SK-N-SH treated with all-trans-retinoic acid at 6 μM for 48 hours (cell line): ENCODE results near the gene TEDC2.

Experiments used
- ATAC-seq: fragments of 200-7000 bp; cut with Tn5 transposase; 3 replicates; pipeline ENCODE4 v1.9.1; 2020; ENCODE audit warnings: mild to moderate bottlenecking, moderate library complexity
- ARNTL ChIP-seq: fragments of 450-650 bp; formaldehyde crosslinking; IDR thresholded peaks from 2 replicates; pipeline ENCODE4 v1.5.0; 2020; ENCODE audit warnings: low read depth, mild to moderate bottlenecking, moderate library complexity, borderline replicate concordance
- BACH2 ChIP-seq: fragments of 250-450 bp; sonication (Bioruptor Pico); IDR thresholded peaks from 2 replicates; pipeline ENCODE4 v1.9.0; 2021; ENCODE audit warnings: mild to moderate bottlenecking, borderline replicate concordance
- CSDC2 ChIP-seq: fragments of 250-450 bp; sonication (Bioruptor Pico); IDR thresholded peaks from 2 replicates; pipeline ENCODE4 v1.5.0; 2020; ENCODE audit warnings: mild to moderate bottlenecking, moderate library complexity
- ESRRG ChIP-seq: fragments of 250-450 bp; sonication (Bioruptor Pico); IDR thresholded peaks from 2 replicates; pipeline ENCODE4 v1.6.1; 2021; ENCODE audit warnings: mild to moderate bottlenecking
- GLIS3 ChIP-seq: fragments of 250-450 bp; sonication (Bioruptor Pico); IDR thresholded peaks from 2 replicates; pipeline ENCODE4 v1.5.0; 2020; ENCODE audit warnings: mild to moderate bottlenecking, moderate library complexity
- ISL1 ChIP-seq: fragments of 250-450 bp; sonication (Bioruptor Pico); IDR thresholded peaks from 2 replicates; pipeline ENCODE4 v2.1.2; 2022; ENCODE audit warnings: mild to moderate bottlenecking, moderate library complexity
- OSR1 ChIP-seq: fragments of 250-450 bp; sonication (Bioruptor Pico); IDR thresholded peaks from 2 replicates; pipeline ENCODE4 v1.8.0; 2022; ENCODE audit warnings: moderate library complexity, mild to moderate bottlenecking, inconsistent platforms
- PPARA ChIP-seq: fragments of 250-450 bp; sonication (Bioruptor Pico); IDR thresholded peaks from 2 replicates; pipeline ENCODE4 v1.5.0; 2020; ENCODE audit warnings: mild to moderate bottlenecking, borderline replicate concordance
- RARB ChIP-seq: fragments of 250-450 bp; sonication (Bioruptor Pico); IDR thresholded peaks from 2 replicates; pipeline ENCODE4 v1.8.0; 2021; ENCODE audit warnings: mild to moderate bottlenecking, moderate library complexity
- SNAI2 ChIP-seq: fragments of 250-450 bp; sonication (Bioruptor Pico); IDR thresholded peaks from 2 replicates; pipeline ENCODE4 v1.5.0; 2020; ENCODE audit warnings: mild to moderate bottlenecking, moderate library complexity
- TCF4 ChIP-seq: fragments of 250-450 bp; sonication (Bioruptor Pico); IDR thresholded peaks from 2 replicates; pipeline ENCODE4 v1.8.0; 2021; ENCODE audit warnings: mild to moderate bottlenecking, moderate library complexity, borderline replicate concordance
- ZFP3 ChIP-seq: fragments of 250-450 bp; sonication (Bioruptor Pico); IDR thresholded peaks from 2 replicates; pipeline ENCODE4 v1.5.0; 2020; ENCODE audit warnings: mild to moderate bottlenecking, moderate library complexity
- ZFP30 ChIP-seq: fragments of 450-650 bp; formaldehyde crosslinking; IDR thresholded peaks from 2 replicates; pipeline ENCODE4 v1.5.0; 2022; ENCODE audit warnings: mild to moderate bottlenecking, moderate library complexity
- ZNF565 ChIP-seq: fragments of 450-650 bp; formaldehyde crosslinking; conservative IDR thresholded peaks from 2 replicates; pipeline ENCODE4 v1.5.0; 2020; ENCODE audit warnings: low read depth, mild to moderate bottlenecking, moderate library complexity
- ZNF70 ChIP-seq: fragments of 450-650 bp; formaldehyde crosslinking; IDR thresholded peaks from 2 replicates; pipeline ENCODE4 v1.5.0; 2020; ENCODE audit warnings: mild to moderate bottlenecking, moderate library complexity
- ZNF8 ChIP-seq: fragments of 450-650 bp; formaldehyde crosslinking; IDR thresholded peaks from 2 replicates; pipeline ENCODE4 v1.5.0; 2020; ENCODE audit warnings: mild to moderate bottlenecking, moderate library complexity
- TF ChIP-seq, protein P1 (sequence below): fragments of 250-450 bp; sonication (Bioruptor Pico); IDR thresholded peaks from 2 replicates; pipeline ENCODE4 v1.8.0; 2021; ENCODE audit warnings: low read depth, mild to moderate bottlenecking, moderate library complexity, borderline replicate concordance
- TF ChIP-seq, protein P2 (sequence below): fragments of 250-450 bp; sonication (Bioruptor Pico); IDR thresholded peaks from 2 replicates; pipeline ENCODE4 v1.5.0; 2020; ENCODE audit warnings: mild to moderate bottlenecking, moderate library complexity

TEDC2 gene

DNA sequence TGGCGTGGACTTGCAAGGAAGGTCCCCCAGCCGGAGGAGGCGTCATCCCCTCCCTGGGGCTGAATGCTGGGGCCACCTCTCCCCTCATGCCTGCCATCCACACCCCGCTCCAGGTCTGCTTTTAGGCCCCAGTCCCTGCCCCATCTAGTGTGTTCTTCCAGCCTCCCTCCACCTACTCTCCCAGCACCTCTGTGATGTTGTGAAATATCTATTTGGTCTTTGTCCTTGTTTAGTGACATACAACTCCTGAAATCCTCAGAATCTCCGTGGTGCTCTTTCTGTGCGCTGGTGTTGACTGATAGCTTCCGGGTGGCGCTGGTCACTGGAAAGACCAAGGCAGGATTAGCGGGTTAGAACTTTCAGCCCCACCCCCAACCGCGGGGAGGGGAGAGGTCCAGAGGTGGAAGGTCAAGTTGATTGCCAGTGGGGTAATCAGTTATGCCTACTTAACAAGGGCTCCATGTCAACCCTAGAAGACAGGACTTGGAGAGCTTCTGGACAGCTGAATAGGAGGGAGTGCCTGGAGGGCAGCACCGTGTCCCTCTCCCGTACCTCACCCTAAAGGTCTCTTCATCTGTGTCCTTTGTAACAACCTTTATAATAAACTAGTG is 25.1 kb downstream of the TEDC2 start:
- TF ChIP-seq, protein P1, sequence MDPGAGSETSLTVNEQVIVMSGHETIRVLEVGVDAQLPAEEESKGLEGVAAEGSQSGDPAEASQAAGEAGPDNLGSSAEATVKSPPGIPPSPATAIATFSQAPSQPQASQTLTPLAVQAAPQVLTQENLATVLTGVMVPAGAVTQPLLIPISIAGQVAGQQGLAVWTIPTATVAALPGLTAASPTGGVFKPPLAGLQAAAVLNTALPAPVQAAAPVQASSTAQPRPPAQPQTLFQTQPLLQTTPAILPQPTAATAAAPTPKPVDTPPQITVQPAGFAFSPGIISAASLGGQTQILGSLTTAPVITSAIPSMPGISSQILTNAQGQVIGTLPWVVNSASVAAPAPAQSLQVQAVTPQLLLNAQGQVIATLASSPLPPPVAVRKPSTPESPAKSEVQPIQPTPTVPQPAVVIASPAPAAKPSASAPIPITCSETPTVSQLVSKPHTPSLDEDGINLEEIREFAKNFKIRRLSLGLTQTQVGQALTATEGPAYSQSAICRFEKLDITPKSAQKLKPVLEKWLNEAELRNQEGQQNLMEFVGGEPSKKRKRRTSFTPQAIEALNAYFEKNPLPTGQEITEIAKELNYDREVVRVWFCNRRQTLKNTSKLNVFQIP (CRISPR knock-in tag): no peak
- TF ChIP-seq TCF4 (CRISPR knock-in tag): no peak
- TF ChIP-seq CSDC2: no peak
- TF ChIP-seq ISL1 (CRISPR knock-in tag): no peak
- no peak for TF ChIP-seq SNAI2
- TF ChIP-seq PPARA (CRISPR knock-in tag): no peak
- no peak for TF ChIP-seq BACH2 (CRISPR knock-in tag)
- TF ChIP-seq ZNF70 (CRISPR knock-in tag): no peak
- no peak for TF ChIP-seq GLIS3
- TF ChIP-seq ZFP3: no peak
- ATAC-seq: no peak

DNA sequence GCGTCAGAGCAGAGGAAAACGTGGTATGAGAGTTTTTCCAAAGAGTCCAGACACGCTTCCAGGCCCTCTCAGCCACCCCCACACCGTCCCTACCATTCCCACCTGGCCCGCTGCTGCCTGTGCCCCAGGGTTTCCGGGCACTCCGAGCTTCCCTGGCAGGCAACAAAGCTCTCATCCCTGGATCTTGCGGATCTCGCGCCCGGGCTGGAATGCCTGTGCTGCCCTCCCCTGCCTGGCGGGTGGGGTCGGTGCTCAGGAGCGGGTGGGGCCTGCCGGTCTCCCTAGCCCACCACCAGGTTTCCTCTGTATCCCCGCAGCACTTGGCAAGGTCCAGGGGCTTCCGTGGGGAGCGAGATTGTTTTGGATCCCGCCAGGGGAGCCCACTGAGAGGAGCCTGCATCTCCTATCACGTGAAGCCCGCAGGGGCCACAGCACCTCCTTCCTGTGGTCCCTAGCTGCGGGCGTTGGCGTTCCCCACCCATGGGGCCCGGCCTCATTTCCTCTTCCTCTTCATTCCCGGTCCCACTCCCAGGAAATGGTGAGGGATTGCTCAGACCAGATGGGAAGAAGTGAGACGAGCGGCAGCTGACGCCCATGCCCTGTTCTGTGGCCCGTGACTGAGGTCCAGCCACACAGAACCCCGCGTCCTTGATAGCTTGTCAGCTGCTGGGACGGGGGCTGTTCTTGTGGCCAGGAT is 26.1 kb downstream of the TEDC2 start:
- TF ChIP-seq ESRRG (CRISPR knock-in tag) (no peak), RARB (CRISPR knock-in tag) (no peak), PPARA (CRISPR knock-in tag) (no peak), ZNF565 (CRISPR knock-in tag) (no peak)
- TF ChIP-seq, protein P2, sequence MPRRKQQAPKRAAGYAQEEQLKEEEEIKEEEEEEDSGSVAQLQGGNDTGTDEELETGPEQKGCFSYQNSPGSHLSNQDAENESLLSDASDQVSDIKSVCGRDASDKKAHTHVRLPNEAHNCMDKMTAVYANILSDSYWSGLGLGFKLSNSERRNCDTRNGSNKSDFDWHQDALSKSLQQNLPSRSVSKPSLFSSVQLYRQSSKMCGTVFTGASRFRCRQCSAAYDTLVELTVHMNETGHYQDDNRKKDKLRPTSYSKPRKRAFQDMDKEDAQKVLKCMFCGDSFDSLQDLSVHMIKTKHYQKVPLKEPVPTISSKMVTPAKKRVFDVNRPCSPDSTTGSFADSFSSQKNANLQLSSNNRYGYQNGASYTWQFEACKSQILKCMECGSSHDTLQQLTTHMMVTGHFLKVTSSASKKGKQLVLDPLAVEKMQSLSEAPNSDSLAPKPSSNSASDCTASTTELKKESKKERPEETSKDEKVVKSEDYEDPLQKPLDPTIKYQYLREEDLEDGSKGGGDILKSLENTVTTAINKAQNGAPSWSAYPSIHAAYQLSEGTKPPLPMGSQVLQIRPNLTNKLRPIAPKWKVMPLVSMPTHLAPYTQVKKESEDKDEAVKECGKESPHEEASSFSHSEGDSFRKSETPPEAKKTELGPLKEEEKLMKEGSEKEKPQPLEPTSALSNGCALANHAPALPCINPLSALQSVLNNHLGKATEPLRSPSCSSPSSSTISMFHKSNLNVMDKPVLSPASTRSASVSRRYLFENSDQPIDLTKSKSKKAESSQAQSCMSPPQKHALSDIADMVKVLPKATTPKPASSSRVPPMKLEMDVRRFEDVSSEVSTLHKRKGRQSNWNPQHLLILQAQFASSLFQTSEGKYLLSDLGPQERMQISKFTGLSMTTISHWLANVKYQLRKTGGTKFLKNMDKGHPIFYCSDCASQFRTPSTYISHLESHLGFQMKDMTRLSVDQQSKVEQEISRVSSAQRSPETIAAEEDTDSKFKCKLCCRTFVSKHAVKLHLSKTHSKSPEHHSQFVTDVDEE (CRISPR knock-in tag): no peak
- ATAC-seq: no peak

DNA sequence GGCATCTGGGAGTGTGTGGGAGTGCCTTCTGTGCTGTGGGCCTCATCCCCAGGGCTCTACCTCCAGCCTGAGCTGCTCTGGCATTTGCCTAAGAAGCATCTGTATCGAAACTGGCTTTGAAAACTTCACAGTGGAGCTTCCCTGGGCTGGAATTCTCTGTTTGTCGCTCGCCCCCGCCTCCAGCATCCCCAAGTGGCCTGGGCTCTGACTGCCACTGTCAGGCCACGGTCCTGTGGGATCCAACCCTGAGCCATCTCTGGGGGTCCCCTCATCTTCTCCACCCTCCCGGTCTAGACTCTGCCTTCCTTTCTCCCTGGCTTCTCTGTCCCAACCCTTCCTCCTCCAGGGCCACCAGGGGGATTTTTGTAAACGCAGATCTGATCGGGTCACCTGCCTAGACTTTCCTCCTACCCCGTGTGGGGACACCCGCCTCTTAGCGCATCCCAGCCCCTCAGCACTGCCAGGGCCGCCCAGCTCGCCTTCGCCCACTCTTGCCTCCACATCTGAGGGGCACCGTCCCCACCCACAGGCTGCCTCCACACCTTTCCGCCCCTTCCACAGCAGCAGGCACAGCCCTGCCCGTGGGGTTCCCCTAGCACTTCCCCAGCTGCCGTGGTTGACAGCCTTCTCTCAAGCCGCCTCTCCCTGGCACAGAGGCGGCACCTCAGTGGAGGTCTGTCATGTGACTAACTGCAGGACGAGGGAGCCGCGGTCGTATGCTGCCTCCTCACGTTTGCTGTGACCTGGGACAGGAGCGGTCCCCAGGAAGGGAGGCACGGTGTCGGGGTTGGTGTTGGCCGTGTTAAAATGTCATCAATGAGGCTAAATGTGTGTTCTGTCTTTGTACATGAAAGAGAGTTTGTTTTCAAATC is 27.0 kb downstream of the TEDC2 start:
- TF ChIP-seq OSR1 (CRISPR knock-in tag) (no peak), ESRRG (CRISPR knock-in tag) (no peak), ZNF70 (CRISPR knock-in tag) (no peak), ARNTL (CRISPR knock-in tag) (no peak)
- TF ChIP-seq, protein P2 (CRISPR knock-in tag): no peak
- TF ChIP-seq, all 23 proteins: peak for 0
- ATAC-seq: no peak

DNA sequence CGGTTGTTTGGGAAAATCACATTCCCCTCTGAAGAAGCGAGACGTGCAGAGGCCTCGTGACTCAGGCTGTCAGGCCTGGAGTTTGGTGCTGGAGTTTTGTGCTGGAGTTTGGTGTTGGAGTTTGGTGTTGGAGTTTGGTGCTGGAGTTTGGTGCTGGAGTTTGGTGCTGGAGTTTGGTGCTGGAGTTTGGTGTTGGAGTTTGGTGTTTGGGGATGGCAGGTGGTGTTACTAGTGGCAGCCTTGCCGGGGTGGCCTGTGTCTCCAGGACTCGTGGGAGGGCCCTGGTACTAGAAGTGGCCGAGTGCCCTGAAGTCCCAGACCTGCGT is 27.6 kb downstream of the TEDC2 start:
- ATAC-seq: no peak
- no peak for TF ChIP-seq ZFP30 (CRISPR knock-in tag)
- no peak for TF ChIP-seq TCF4 (CRISPR knock-in tag)
- TF ChIP-seq GLIS3: no peak
- TF ChIP-seq ZNF8 (CRISPR knock-in tag): no peak
- TF ChIP-seq ZFP3: no peak
